GM21786 (cell line): ENCODE results near the gene TUT4.
A peak's percentile ranks its signal among the peaks of the same experiment; 100 is the strongest.

ENCODE experiments used
- ATAC-seq: cut with Tn5 transposase; IDR thresholded peaks from one replicate; pipeline ENCODE4 v1.9.1; 2021; ENCODE audit not compliant: unreplicated experiment

The TUT4 gene

DNA sequence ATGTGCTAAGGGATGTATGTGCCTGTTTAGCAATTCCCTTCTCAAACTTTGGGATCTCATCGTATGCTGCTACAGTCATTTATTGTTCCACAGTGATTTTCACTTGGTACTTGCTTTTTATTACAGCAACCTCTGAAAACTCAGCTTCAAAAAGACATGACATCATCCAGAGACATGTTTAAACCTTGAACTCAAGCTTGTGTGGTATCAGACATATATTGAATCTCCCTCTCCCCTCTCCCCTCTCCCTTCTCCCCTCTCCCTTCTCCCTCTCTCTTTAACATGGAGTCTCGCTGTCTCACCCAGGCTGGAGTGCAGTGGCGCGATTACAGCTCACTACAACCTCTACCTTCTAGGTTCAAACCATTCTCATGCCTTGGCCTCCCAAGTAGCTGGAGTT is 19.5 kb upstream of the TUT4 start:
- ATAC-seq = no peak

- ATAC-seq = no peak
Observed at GRCh38 chr1:52571783-52572182, 18.9 kb upstream of the TUT4 start.

- ATAC-seq = no peak
Observed at GRCh38 chr1:52569449-52570210, 16.7 kb upstream of the TUT4 start.

DNA sequence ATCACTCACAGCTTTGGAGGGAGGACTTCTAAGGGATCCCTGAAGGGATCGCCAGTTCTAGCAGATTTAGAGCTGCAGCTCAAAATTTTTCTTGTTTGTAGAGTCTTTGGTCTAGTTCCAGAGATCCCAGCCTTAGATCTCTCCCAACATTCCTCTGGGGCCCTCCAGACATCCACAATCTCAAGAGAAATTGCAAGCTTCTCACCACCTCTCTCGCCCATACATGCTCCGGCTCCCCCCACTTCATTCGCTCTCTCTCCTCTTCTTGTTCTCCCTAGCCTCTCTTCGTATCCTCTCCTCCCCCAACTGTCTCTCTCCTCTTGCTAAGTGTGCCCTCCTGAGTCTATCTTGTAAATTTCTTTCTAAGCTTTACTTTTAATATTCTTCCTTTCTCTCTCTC is 15.1 kb upstream of the TUT4 start:
- ATAC-seq = no peak

DNA sequence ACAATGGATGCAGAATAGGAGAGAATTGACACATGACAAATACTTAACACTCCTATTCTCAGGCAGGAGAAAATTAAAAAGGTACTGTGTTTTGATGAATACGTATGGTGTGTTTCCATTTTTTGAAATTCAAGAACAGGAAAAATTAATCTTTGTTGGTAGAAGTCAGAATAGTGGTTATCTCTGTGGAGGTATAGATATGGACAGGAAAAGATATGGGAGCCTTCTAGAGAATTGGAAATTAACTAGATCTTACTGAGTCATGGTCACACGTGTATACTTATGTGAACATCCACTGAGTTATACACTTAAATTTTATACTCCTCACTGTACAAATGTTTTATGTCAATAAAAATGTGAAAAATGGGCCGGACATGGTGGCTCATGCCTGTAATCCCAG is 9.9 kb upstream of the TUT4 start:
- ATAC-seq = no peak

GRCh38 chr1:52559875-52560274 is 7.0 kb upstream of the TUT4 start:
- ATAC-seq = no peak

DNA sequence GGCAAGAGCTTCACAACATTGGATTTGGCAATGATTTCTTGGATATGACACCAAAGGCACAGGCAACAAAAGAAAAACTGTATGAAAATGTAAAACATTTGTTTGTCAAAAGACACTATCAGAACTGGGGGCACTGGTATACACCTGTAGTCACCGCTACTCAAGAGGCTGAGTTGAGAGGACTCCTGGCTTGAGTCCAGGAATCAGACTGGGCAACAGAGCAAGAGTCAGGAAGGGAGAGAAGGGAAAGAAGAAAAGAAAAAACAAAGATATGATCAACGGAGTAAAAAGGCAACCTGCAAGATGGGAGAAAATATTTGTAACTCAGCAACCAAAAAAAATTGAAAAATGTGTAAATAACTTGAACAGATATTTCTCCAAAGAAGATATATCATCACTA is 6.0 kb upstream of the TUT4 start:
- ATAC-seq = no peak

DNA sequence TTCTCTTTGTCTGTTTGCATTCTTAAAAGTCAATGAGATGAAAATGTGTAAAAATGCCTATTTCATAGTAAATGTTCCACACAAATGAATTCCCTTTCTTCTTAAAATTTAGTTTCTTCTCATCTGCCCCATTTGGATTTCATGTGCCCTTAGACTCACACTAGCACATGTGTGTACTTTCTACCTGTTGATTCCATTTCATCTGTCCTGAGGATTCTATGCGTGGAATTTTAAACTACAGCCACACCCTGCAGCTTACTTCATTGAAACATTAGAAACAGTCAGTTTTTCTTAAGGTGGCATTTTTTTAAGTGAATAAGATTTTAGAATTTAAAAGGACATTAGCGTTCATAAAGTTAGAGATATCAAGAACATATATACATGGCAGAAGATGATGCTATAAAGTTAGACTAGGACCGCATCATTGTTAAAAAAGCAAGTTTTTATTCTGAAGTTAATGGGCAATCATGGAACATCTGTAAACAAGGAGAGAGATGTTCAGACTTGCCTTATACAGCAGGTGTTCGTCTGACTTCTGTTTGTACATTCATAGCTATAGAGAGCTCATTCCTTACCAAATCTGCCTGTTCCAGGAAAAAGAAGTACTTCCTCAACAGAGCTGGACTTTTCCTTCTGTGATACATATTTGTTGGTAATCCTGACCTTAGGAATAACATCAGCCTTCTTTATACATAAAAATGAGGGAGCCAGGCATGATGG is 3.9 kb upstream of the TUT4 start:
- ATAC-seq = no peak

DNA sequence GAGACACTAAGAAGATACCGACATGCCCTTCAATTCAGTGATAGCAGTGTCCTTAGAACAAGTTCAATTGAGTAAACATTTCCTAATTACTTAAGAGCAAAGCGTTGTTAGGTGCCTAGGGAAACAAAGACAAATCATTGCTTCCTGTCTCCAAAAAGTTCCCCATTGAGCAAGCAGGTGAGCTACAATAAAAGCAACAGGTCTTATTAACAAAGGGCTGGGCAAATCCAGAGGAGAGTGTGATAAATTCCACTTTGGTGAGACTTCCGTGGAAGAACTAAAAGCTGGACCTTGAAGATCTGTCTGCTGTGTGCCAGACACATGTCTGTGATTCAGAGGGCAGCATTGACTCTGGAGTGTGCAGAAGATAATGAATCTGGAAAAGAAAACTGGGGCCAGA is 1.9 kb upstream of the TUT4 start:
- ATAC-seq = no peak

DNA sequence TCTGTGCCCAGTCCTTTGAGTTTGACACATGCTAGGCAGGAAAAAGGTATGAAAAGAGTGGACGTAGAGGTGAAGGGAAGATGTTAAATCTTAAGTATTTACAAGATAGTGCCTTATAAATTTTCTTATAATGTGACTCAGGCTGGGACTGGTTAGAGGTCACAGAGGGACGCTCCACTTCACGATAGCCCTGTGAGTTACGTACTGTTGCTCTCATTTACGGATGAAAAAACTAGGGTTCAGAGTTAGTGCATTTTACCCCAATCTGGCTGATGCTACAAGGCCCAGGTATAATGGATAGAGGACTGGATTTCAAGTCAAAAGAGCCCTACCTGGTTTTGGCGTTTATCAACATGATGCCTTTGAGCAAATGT is 1.4 kb upstream of the TUT4 start:
- ATAC-seq = no peak

GRCh38 chr1:52553362-52554266 is 722 bp upstream of the TUT4 start:
- peak; percentile 39 for ATAC-seq

GRCh38 chr1:52552236-52552504 is 722 bp downstream of the TUT4 start:
- ATAC-seq = peak; percentile 33

GRCh38 chr1:52551507-52552235 is 1.2 kb downstream of the TUT4 start:
- no peak for ATAC-seq

DNA sequence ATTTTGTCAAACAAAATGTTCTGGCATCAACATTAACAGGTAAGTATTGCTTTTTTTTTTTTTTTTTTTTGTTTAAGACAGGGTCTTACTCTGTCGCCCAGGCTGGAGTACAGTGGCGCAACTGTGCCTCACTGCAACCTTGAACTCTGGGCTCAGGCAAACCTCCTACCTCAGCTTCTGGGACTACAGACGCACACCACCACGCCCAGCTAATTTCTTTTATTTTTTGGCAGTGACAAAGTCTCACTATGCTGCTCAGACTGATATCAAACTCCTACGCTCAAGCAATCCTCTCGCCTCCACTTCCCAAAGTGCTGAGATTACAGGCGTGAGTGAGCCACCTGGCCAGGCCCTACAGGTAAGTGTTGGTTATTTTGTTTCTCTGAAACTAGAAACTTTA is 2.4 kb downstream of the TUT4 start:
- ATAC-seq = no peak

DNA sequence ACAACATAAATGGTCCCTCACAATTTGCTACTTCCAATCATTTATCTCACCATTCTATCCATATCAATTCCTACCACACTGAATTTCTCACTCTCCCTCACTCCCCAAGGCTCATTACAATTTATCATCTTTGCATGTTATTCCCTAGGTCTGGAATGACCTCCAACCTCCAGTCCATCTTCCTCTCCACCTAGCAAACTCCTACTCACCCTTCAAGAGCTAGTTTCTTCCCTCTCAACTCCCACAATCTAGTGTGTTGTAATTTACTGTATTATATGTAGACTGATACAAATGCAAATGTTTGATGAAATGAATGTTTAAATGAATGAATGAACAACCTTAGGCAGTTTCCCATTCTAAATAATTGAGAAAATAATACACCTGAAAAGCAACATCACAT is 3.6 kb downstream of the TUT4 start:
- ATAC-seq = no peak

- no peak for ATAC-seq
Observed at GRCh38 chr1:52546852-52547251, 6.0 kb downstream of the TUT4 start.

- no peak for ATAC-seq
Observed at GRCh38 chr1:52544665-52545525, 8.0 kb downstream of the TUT4 start.

- ATAC-seq = no peak
Observed at GRCh38 chr1:52542085-52542688, 10.7 kb downstream of the TUT4 start.

DNA sequence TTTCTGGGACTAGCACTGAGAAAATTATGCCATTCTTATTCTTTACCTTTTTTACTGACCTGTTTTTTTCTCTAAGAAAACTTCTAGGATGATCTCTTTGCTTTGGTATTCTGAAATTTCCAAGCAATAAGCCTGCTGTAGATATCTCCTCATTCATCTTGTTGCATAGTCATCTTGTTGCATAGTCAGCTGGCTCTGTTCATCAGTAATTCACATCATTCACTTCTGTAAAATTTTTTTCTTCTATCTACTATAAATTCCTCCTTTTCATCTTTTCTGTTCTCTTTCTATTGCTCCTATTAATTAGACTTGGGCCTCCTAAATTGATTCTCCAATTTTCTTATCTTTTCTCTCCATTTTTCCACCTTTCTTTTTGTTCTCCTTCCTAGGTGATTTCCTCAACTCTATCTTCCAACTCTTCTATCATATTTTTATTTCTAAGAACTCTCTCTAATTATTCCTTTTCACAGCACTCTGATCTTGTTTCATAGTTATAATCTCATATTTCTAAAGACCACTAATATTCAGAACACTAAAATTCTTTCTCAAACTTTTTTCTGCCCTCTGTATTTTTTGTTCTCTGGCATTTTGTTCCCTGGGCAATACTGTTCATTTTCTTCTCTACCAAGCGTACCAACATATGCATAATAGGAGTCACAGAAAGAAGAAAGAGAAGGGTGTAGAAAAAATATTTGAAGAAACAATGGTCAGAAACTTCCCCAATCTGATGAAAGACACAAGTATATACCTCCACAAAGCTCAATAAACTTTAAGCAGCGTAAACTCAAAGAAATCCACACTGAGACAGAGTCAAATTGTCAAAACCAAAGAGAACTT is 17.7 kb downstream of the TUT4 start:
- no peak for ATAC-seq
